Left cardiac atrium (tissue), 4 donors: ENCODE data around the gene PRR7. TPM values are rescaled to one million over a fixed set of nuclear protein-coding genes. Genes with fewer than 3 reads are reported as not detected.

Source experiments
- ATAC-seq, 2 donors: fragments of 200-7000 bp; cut with Tn5 transposase; one replicate each; pipeline ENCODE4 v1.9.1; 2020; ENCODE audit warnings: mild to moderate bottlenecking in 2 of 2, moderate library complexity in 2 of 2
- DNase-seq: peaks from one replicate; pipeline ENCODE4 v3.0.0-alpha.2; 2020
- intact Hi-C, 2 donors: fragments of 100-400 bp; cut with DNase I; formaldehyde crosslinking; loops; one replicate each; pipeline versions ENCODE4 v1.14.1 to v1.15.1; 2022 to 2023
- total RNA-seq, 2 donors: library from RNA; stranded (reverse); fragmentation: NEBNext Ultra II Directional; extraction: Animal tissue kit (Norgen Biotek cat#: 25700); gene quantifications; one replicate each; pipeline ENCODE4 v1.2.1, GENCODE V29; 2021
- donor health status: DM: no; HTN: yes; CAD: no.
- donor health status: DM: no; HTN: yes; CAD: no; lungs with severe emphysema.
- donor health status: DM: yes; HTN: yes; CAD: no.
- donor health status: Dilated cardiomyopathy.

The PRR7 gene
- total RNA-seq, 2 donors from 2014 or later = 0.59 to 1.6 TPM

GRCh38 chr5:177447066-177447610, 524 bp downstream of the PRR7 start:
- intact Hi-C loops = no loop called here
- no peak for DNase-seq
- ATAC-seq = peak; percentile 7 to 33

- intact Hi-C loops = no loop called here
- DNase-seq (peak; percentile 70), ATAC-seq (peak; percentile 27 to 73)
Observed at GRCh38 chr5:177447611-177448243, 1.1 kb downstream of the PRR7 start.

GRCh38 chr5:177448244-177448950, 1.8 kb downstream of the PRR7 start:
- intact Hi-C loops = no loop called here
- ATAC-seq = peak in 1 of 2 donors; percentile 9
- DNase-seq = no peak

- no peak for ATAC-seq
- no peak for DNase-seq
- intact Hi-C loops = loop anchor here in 1 of 2 donors (5.0 kb wide), 2 partner anchors 42 to 57 kb away; partner anchors contain the start of gene F12
Observed at GRCh38 chr5:177449140-177450061, 2.8 kb downstream of the PRR7 start.

GRCh38 chr5:177450667-177451424, 4.2 kb downstream of the PRR7 start:
- ATAC-seq (no peak), DNase-seq (no peak)
- intact Hi-C loops = loop anchor here in 1 of 2 donors (5.0 kb wide), 2 partner anchors 44 to 59 kb away; partner anchors contain the start of gene F12

- DNase-seq = no peak
- intact Hi-C loops = loop anchor here in 1 of 2 donors (5.0 kb wide), 2 partner anchors 46 to 61 kb away; partner anchors contain the start of gene F12
- ATAC-seq = no peak
Observed at GRCh38 chr5:177452688-177453638, 6.3 kb downstream of the PRR7 start.

- peak; percentile 61 for DNase-seq
- peak; percentile 5 to 8 for ATAC-seq
- intact Hi-C loops = loop anchor here (1.0 to 5.0 kb wide), 5 partner anchors 45 to 63 kb away; partner anchors contain the start of gene F12 (in 1 of the 2)
Observed at GRCh38 chr5:177453852-177454396, 7.3 kb downstream of the PRR7 start.

GRCh38 chr5:177454397-177455035, 7.9 kb downstream of the PRR7 start:
- DNase-seq (peak; percentile 93), ATAC-seq (peak; percentile 69 to 74)
- intact Hi-C loops = loop anchor here (1.0 to 5.0 kb wide), 5 partner anchors 44 to 64 kb away; partner anchors contain the start of gene F12 (in 1 of the 2)

GRCh38 chr5:177455036-177455660, 8.5 kb downstream of the PRR7 start:
- intact Hi-C loops = loop anchor here (2.0 kb wide), 2 partner anchors 44 to 64 kb away; no protein-coding TSS in a partner anchor
- DNase-seq (peak; percentile 83), ATAC-seq (peak; percentile 56 to 58)

GRCh38 chr5:177455661-177456590, 9.3 kb downstream of the PRR7 start:
- intact Hi-C loops = loop anchor here (2.0 kb wide), 2 partner anchors 43 to 65 kb away; no protein-coding TSS in a partner anchor

GRCh38 chr5:177456591-177456964, 10.0 kb downstream of the PRR7 start:
- intact Hi-C loops = no loop called here
- ATAC-seq (no peak), DNase-seq (no peak)

More at GRCh38 chr5:177455661-177456590, 9.3 kb downstream of the PRR7 start:
- DNase-seq = peak; percentile 94
- ATAC-seq = peak; percentile 65 to 66

GRCh38 chr5:177456976-177457851, 10.6 kb downstream of the PRR7 start:
- DNase-seq (peak; percentile 87), ATAC-seq (peak; percentile 29 to 43)
- intact Hi-C loops = no loop called here

- DNase-seq (no peak), ATAC-seq (no peak)
- intact Hi-C loops = loop anchor here in 1 of 2 donors (2.0 kb wide), 1 partner anchor 41 kb away; no protein-coding TSS in a partner anchor
Observed at GRCh38 chr5:177457852-177458681, 11.5 kb downstream of the PRR7 start.
